GM12891 (cell line): ENCODE data around the gene IARS1.

Experiments
- POLR2A ChIP-seq: IDR thresholded peaks from 2 replicates; pipeline ENCODE4 v1.6.1; 2011; ENCODE audit warnings: low read depth, low read length, control low read depth
- TAF1 ChIP-seq: IDR thresholded peaks from 2 replicates; pipeline ENCODE4 v1.6.1; 2011; ENCODE audit warnings: low read depth, low read length, control low read depth

GRCh38 chr9:92293075-92293354, 482 bp downstream of the IARS1 start:
- TF ChIP-seq POLR2A (no peak), TAF1 (no peak)
